ENCODE results near the gene SPRED1.

The SPRED1 gene

GRCh38 chr15:38373016-38373415, 120.4 kb downstream of the SPRED1 start:
- Histone ChIP-seq H3K9ac (ENCODE audit: low read depth, low read length, poor library complexity, severe bottlenecking) (no peak overlapping the region), H3K9me2 (replicated peaks; ENCODE audit: low read depth, low read length) (no peaks in the 10 kb centered on the region), H3K9me3 (ENCODE audit: insufficient read depth, low read depth, low read length) (no peaks in the 10 kb centered on the region), H4K20me1 (ENCODE audit: insufficient read depth, low read length, poor library complexity, severe bottlenecking) (no peaks in the 10 kb centered on the region), H3K27me3 (ENCODE audit: insufficient read depth, low read length, poor library complexity, severe bottlenecking) (no peaks in the 10 kb centered on the region), H3K4me3 (ENCODE audit: low read length, poor library complexity, severe bottlenecking) (no peak overlapping the region), H3K4me2 (ENCODE audit: low read depth, low read length, poor library complexity, severe bottlenecking) (no peak overlapping the region), H3F3A (ENCODE audit: low read depth) (no peaks in the 10 kb centered on the region), H2AFZ (ENCODE audit: low read length) (no peak overlapping the region), H3K79me2 (ENCODE audit: insufficient read depth, low read length) (no peaks in the 10 kb centered on the region), H3K36me3 (ENCODE audit: insufficient read depth, low read length) (no peaks in the 10 kb centered on the region), H3K4me1 (ENCODE audit: insufficient read depth, low read length, poor library complexity, severe bottlenecking) (peaks cover 9% of the 10 kb centered on the region)
- TF ChIP-seq EZH2phosphoT487 (IDR thresholded peaks at IDR 0.05; ENCODE audit: borderline replicate concordance): no peak
- TF ChIP-seq, protein P1, sequence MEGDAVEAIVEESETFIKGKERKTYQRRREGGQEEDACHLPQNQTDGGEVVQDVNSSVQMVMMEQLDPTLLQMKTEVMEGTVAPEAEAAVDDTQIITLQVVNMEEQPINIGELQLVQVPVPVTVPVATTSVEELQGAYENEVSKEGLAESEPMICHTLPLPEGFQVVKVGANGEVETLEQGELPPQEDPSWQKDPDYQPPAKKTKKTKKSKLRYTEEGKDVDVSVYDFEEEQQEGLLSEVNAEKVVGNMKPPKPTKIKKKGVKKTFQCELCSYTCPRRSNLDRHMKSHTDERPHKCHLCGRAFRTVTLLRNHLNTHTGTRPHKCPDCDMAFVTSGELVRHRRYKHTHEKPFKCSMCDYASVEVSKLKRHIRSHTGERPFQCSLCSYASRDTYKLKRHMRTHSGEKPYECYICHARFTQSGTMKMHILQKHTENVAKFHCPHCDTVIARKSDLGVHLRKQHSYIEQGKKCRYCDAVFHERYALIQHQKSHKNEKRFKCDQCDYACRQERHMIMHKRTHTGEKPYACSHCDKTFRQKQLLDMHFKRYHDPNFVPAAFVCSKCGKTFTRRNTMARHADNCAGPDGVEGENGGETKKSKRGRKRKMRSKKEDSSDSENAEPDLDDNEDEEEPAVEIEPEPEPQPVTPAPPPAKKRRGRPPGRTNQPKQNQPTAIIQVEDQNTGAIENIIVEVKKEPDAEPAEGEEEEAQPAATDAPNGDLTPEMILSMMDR (conservative IDR thresholded peaks at IDR 0.05; ENCODE audit: low read length): no peak

DNA sequence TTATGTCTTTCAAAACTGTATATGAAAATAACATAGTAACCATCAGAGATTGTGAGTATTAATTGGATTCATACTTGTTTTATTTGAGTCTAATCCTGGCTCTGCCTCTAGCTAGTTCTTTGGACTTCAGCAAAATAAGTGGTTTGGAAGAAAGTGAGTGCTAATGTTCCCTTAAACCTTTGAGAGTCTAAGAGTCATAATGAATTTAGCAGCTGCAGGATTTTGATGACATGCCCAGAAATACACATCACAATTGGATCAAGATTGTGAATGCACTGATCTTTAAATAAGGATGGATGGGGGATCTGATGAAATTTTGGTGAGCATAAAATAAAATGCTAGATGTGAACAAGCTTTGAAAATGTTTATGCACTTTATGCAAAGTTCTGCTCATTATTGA, 121.4 kb downstream of the SPRED1 start:
- no peak for TF ChIP-seq EZH2phosphoT487 (IDR thresholded peaks at IDR 0.05; ENCODE audit: borderline replicate concordance)
- Histone ChIP-seq H3F3A (ENCODE audit: low read depth) (no peaks in the 10 kb centered on the region), H3K9ac (ENCODE audit: low read depth, low read length, poor library complexity, severe bottlenecking) (no peak overlapping the region), H3K4me3 (ENCODE audit: low read length, poor library complexity, severe bottlenecking) (no peak overlapping the region), H3K36me3 (ENCODE audit: insufficient read depth, low read length) (no peaks in the 10 kb centered on the region), H3K27me3 (ENCODE audit: insufficient read depth, low read length, poor library complexity, severe bottlenecking) (no peaks in the 10 kb centered on the region), H3K4me1 (ENCODE audit: insufficient read depth, low read length, poor library complexity, severe bottlenecking) (peaks cover 9% of the 10 kb centered on the region), H3K9me2 (replicated peaks; ENCODE audit: low read depth, low read length) (no peaks in the 10 kb centered on the region), H3K9me3 (ENCODE audit: insufficient read depth, low read depth, low read length) (no peaks in the 10 kb centered on the region), H3K4me2 (ENCODE audit: low read depth, low read length, poor library complexity, severe bottlenecking) (no peak overlapping the region), H4K20me1 (ENCODE audit: insufficient read depth, low read length, poor library complexity, severe bottlenecking) (no peaks in the 10 kb centered on the region), H2AFZ (ENCODE audit: low read length) (no peak overlapping the region), H3K79me2 (ENCODE audit: insufficient read depth, low read length) (no peaks in the 10 kb centered on the region)

- TF ChIP-seq, protein P1 (conservative IDR thresholded peaks at IDR 0.05; ENCODE audit: low read length): no peak
- no peak for TF ChIP-seq EZH2phosphoT487 (IDR thresholded peaks at IDR 0.05; ENCODE audit: borderline replicate concordance)
- Histone ChIP-seq H3K9me2 (replicated peaks; ENCODE audit: low read depth, low read length) (no peaks in the 10 kb centered on the region), H3K36me3 (ENCODE audit: insufficient read depth, low read length) (no peaks in the 10 kb centered on the region)
Measured at GRCh38 chr15:38374556-38374955, 121.9 kb downstream of the SPRED1 start.

GRCh38 chr15:38376081-38376480, 123.4 kb downstream of the SPRED1 start:
- H3K4me3 ChIP-seq (ENCODE audit: low read length, poor library complexity, severe bottlenecking): no peak overlapping the region
- no peak overlapping the region for H3K9ac ChIP-seq (ENCODE audit: low read depth, low read length, poor library complexity, severe bottlenecking)
- no peaks in the 10 kb centered on the region for H3K27me3 ChIP-seq (ENCODE audit: insufficient read depth, low read length, poor library complexity, severe bottlenecking)
- no peak overlapping the region for H3K4me2 ChIP-seq (ENCODE audit: low read depth, low read length, poor library complexity, severe bottlenecking)
- no peaks in the 10 kb centered on the region for H3F3A ChIP-seq (ENCODE audit: low read depth)
- H3K4me1 ChIP-seq (ENCODE audit: insufficient read depth, low read length, poor library complexity, severe bottlenecking): peaks cover 9% of the 10 kb centered on the region
- no peaks in the 10 kb centered on the region for H3K9me2 ChIP-seq (replicated peaks; ENCODE audit: low read depth, low read length)
- no peaks in the 10 kb centered on the region for H3K79me2 ChIP-seq (ENCODE audit: insufficient read depth, low read length)
- H3K36me3 ChIP-seq (ENCODE audit: insufficient read depth, low read length): no peaks in the 10 kb centered on the region
- H3K9me3 ChIP-seq (ENCODE audit: insufficient read depth, low read depth, low read length): no peaks in the 10 kb centered on the region
- H2AFZ ChIP-seq (ENCODE audit: low read length): no peak overlapping the region
- no peak for TF ChIP-seq EZH2phosphoT487 (IDR thresholded peaks at IDR 0.05; ENCODE audit: borderline replicate concordance)
- TF ChIP-seq, protein P1 (conservative IDR thresholded peaks at IDR 0.05; ENCODE audit: low read length): no peak
- H4K20me1 ChIP-seq (ENCODE audit: insufficient read depth, low read length, poor library complexity, severe bottlenecking): no peaks in the 10 kb centered on the region

More at GRCh38 chr15:38374556-38374955, 121.9 kb downstream of the SPRED1 start:
- no peak overlapping the region for H3K9ac ChIP-seq (ENCODE audit: low read depth, low read length, poor library complexity, severe bottlenecking)
- no peaks in the 10 kb centered on the region for H4K20me1 ChIP-seq (ENCODE audit: insufficient read depth, low read length, poor library complexity, severe bottlenecking)
- H3K27me3 ChIP-seq (ENCODE audit: insufficient read depth, low read length, poor library complexity, severe bottlenecking): no peaks in the 10 kb centered on the region
- no peak overlapping the region for H3K4me2 ChIP-seq (ENCODE audit: low read depth, low read length, poor library complexity, severe bottlenecking)
- no peak overlapping the region for H3K4me3 ChIP-seq (ENCODE audit: low read length, poor library complexity, severe bottlenecking)
- H3F3A ChIP-seq (ENCODE audit: low read depth): no peaks in the 10 kb centered on the region
- peaks cover 9% of the 10 kb centered on the region for H3K4me1 ChIP-seq (ENCODE audit: insufficient read depth, low read length, poor library complexity, severe bottlenecking)
- H3K79me2 ChIP-seq (ENCODE audit: insufficient read depth, low read length): no peaks in the 10 kb centered on the region
- H3K9me3 ChIP-seq (ENCODE audit: insufficient read depth, low read depth, low read length): no peaks in the 10 kb centered on the region
- no peak overlapping the region for H2AFZ ChIP-seq (ENCODE audit: low read length)
